DOHH2 (cell line): ENCODE data around the gene SLC27A1.
A peak's percentile ranks its signal among the peaks of the same experiment; 100 is the strongest.

Experiments used
- H3F3A ChIP-seq: fragments of 200-600 bp; sonication (generic), shearing (Covaris generic); 2 replicates; pipeline ENCODE4 v1.6.0; 2016; ENCODE audit warnings: antibody characterized with exemption, mild to moderate bottlenecking; ENCODE audit not compliant: control insufficient read depth, insufficient read depth
- H3K27ac ChIP-seq: fragments of 200-600 bp; sonication (generic); 2 replicates; pipeline ENCODE4 v1.5.1; 2014; ENCODE audit warnings: low read depth, mild to moderate bottlenecking, low read length, moderate library complexity
- H3K27me3 ChIP-seq: fragments of 200-600 bp; sonication (generic); 2 replicates; pipeline ENCODE4 v1.6.1; 2014; ENCODE audit warnings: mild to moderate bottlenecking, low read length, mixed read lengths; ENCODE audit not compliant: control insufficient read depth
- H3K36me3 ChIP-seq: fragments of 200-600 bp; sonication (generic); 2 replicates; pipeline ENCODE4 v1.6.1; 2014; ENCODE audit warnings: mild to moderate bottlenecking, low read length, moderate library complexity, mixed read lengths; ENCODE audit not compliant: control insufficient read depth
- H3K4me1 ChIP-seq: fragments of 200-600 bp; sonication (generic); 2 replicates; pipeline ENCODE4 v1.6.1; 2014; ENCODE audit warnings: mild to moderate bottlenecking, low read length, mixed read lengths; ENCODE audit not compliant: control insufficient read depth
- H3K4me2 ChIP-seq: fragments of 200-600 bp; sonication (generic); 2 replicates; pipeline ENCODE4 v1.6.0; 2014; ENCODE audit warnings: mild to moderate bottlenecking, low read length, moderate library complexity
- H3K4me3 ChIP-seq: fragments of 200-600 bp; sonication (generic); 2 replicates; pipeline ENCODE4 v1.5.1; 2014; ENCODE audit warnings: mild to moderate bottlenecking, low read length, mixed read lengths
- H3K79me2 ChIP-seq: fragments of 200-600 bp; sonication (generic); 2 replicates; pipeline ENCODE4 v1.6.1; 2014; ENCODE audit warnings: mild to moderate bottlenecking, low read length, mixed read lengths; ENCODE audit not compliant: control insufficient read depth
- H3K9me2 ChIP-seq: fragments of 200-600 bp; sonication (generic); replicated peaks from 2 replicates; pipeline ENCODE4 v1.6.1; 2014; ENCODE audit warnings: mild to moderate bottlenecking, low read length, mixed read lengths; ENCODE audit not compliant: control insufficient read depth
- H3K9me3 ChIP-seq: fragments of 200-600 bp; sonication (generic); 2 replicates; pipeline ENCODE4 v1.6.1; 2014; ENCODE audit warnings: antibody characterized with exemption, low read length, mixed read lengths; ENCODE audit not compliant: control insufficient read depth, insufficient read depth
- H4K20me1 ChIP-seq: fragments of 200-600 bp; sonication (generic); 2 replicates; pipeline ENCODE4 v1.6.0; 2014; ENCODE audit warnings: low read depth, mild to moderate bottlenecking, antibody characterized with exemption, low read length, moderate library complexity; ENCODE audit not compliant: control insufficient read depth, insufficient read depth
- EZH2phosphoT487 ChIP-seq: fragments of 200-600 bp; sonication (generic); IDR thresholded peaks from 2 replicates; pipeline ENCODE4 v1.6.1; 2017; ENCODE audit warnings: borderline replicate concordance, mild to moderate bottlenecking, antibody characterized with exemption, low read length, moderate library complexity, mixed read lengths
- TF ChIP-seq, protein P1 (sequence below): fragments of 200-600 bp; sonication (generic); IDR thresholded peaks from one replicate; pipeline ENCODE4 v1.5.1; 2014; ENCODE audit warnings: antibody characterized with exemption, mild to moderate bottlenecking, low read depth, low read length; ENCODE audit not compliant: poor library complexity, severe bottlenecking

The SLC27A1 gene

DNA sequence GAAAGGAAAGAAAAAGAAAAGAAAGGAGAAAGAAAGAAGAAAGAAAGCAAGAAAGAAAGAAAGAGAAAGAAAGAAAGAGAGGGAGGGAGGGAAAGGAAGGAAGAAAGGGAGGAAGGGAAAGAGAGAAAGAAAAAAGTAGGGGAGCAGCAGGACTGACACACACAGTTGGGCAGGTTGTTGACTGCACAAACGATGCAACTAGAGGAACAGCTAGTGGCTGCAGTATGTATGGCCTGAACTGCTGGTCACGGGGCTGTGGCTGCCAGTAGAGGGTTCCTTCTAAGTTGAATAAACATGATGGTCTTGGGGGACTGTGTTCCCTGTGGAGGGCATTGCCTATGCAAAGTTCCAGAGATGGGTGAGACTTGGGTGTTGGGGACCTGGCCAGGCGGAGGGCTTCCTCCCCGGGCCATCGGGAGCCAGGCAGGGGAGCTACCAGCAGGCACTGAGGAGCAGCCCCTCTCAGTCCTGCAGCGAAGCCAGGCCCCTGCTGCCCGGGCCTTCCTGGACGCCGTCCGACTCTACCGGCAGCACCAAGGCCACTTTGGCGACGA, 68.4 kb downstream of the SLC27A1 start:
- Histone ChIP-seq H3K36me3 (peaks cover 54% of the 10 kb centered on the region), H3K4me2 (peak overlapping the region; percentile 96), H3K4me3 (peak overlapping the region; percentile 74), H3K9me3 (no peaks in the 10 kb centered on the region), H3K4me1 (peaks cover 30% of the 10 kb centered on the region), H3K27ac (peak overlapping the region; percentile 29), H3K79me2 (no peaks in the 10 kb centered on the region; the same call in 1 of the 2 replicates), H3K27me3 (no peaks in the 10 kb centered on the region), H3K9me2 (no peaks in the 10 kb centered on the region), H3F3A (peaks cover 16% of the 10 kb centered on the region), H4K20me1 (no peaks in the 10 kb centered on the region; the same call in none of the 2 replicates)
- TF ChIP-seq EZH2phosphoT487: no peak
- TF ChIP-seq, protein P1, sequence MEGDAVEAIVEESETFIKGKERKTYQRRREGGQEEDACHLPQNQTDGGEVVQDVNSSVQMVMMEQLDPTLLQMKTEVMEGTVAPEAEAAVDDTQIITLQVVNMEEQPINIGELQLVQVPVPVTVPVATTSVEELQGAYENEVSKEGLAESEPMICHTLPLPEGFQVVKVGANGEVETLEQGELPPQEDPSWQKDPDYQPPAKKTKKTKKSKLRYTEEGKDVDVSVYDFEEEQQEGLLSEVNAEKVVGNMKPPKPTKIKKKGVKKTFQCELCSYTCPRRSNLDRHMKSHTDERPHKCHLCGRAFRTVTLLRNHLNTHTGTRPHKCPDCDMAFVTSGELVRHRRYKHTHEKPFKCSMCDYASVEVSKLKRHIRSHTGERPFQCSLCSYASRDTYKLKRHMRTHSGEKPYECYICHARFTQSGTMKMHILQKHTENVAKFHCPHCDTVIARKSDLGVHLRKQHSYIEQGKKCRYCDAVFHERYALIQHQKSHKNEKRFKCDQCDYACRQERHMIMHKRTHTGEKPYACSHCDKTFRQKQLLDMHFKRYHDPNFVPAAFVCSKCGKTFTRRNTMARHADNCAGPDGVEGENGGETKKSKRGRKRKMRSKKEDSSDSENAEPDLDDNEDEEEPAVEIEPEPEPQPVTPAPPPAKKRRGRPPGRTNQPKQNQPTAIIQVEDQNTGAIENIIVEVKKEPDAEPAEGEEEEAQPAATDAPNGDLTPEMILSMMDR: no peak

DNA sequence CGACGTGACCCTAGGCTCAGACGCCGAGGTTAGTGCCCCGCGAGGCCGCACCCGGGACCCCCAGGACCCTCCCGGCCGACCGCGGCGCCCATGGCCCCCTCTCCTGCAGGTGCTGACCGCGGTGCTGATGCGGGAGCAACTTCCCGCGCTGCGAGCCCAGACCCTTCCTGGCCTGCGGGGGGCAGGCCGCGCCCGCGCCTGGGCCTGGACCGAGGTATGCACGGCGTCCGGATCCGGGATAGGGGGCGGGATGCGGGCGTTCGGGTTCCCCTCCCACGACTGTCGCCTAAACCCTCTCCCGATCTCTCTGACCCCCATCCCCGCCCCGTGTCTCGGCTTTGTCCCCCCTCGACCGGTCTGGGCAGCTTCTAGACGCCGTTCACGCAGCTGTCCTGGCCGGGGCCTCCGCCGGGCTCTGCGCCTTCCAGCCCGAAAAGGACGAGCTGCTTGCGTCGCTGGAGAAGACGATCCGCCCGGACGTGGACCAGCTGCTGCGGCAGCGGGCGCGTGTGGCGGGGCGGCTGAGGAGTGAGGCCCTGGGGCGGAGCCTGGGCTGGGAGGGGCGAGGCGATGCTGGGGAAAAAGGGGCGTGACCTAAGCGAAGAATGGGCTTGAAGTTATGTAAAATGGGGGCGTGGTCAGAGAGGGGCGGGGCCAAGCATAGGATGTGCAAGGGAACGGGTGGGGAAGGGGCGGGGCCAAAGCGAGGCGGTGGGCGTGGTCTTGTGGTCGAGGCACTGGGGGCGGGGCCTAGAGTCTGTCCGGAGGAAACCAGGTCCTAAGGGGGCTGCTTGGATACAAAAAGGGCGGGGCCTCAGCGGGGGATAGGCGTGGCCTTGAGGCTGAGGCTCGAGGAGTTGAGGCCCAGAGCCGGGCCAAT, 69.2 kb downstream of the SLC27A1 start:
- peak overlapping the region; percentile 29 for H3K27ac ChIP-seq
- H3K9me2 ChIP-seq: no peaks in the 10 kb centered on the region
- peaks cover 16% of the 10 kb centered on the region for H3F3A ChIP-seq
- H3K27me3 ChIP-seq: no peaks in the 10 kb centered on the region
- H3K36me3 ChIP-seq: peaks cover 60% of the 10 kb centered on the region
- no peaks in the 10 kb centered on the region; the same call in none of the 2 replicates for H4K20me1 ChIP-seq
- no peaks in the 10 kb centered on the region for H3K9me3 ChIP-seq
- peaks cover 30% of the 10 kb centered on the region for H3K4me1 ChIP-seq
- peak overlapping the region; percentile 96 for H3K4me2 ChIP-seq
- TF ChIP-seq EZH2phosphoT487: no peak
- TF ChIP-seq, protein P1: no peak
- H3K4me3 ChIP-seq: peak overlapping the region; percentile 74
- H3K79me2 ChIP-seq: no peaks in the 10 kb centered on the region; the same call in 1 of the 2 replicates

DNA sequence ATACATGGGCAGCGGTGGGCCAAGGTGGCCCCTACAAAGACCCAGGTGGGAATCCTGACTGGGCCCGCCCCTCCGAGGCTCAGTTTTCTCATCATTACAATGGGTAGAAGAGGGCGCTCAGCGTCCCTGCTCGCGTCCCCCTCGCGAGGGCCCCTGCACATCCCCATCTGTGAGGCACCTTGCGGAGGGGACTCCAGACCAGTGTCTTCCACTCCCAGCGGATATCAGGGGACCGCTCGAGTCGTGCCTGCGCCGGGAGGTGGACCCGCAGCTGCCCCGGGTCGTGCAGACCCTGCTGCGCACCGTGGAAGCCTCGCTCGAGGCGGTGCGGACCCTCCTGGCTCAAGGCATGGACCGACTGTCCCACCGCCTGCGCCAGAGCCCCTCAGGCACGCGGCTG, 69.8 kb downstream of the SLC27A1 start:
- Histone ChIP-seq H3K4me3 (no peak overlapping the region), H3F3A (peaks cover 10% of the 10 kb centered on the region), H4K20me1 (no peaks in the 10 kb centered on the region; the same call in none of the 2 replicates), H3K27ac (no peak overlapping the region), H3K79me2 (no peaks in the 10 kb centered on the region; the same call in 1 of the 2 replicates), H3K36me3 (peaks cover 59% of the 10 kb centered on the region), H3K9me3 (no peaks in the 10 kb centered on the region), H3K9me2 (no peaks in the 10 kb centered on the region), H3K4me2 (0 out of 2 replicates have a peak overlapping the region, but pooled peaks have one; percentile 4), H3K4me1 (peaks cover 30% of the 10 kb centered on the region), H3K27me3 (no peaks in the 10 kb centered on the region)
- TF ChIP-seq, protein P1: no peak
- no peak for TF ChIP-seq EZH2phosphoT487
